GM18511 (cell line): Measurements from ENCODE around the gene ELF5.

Experiments used
- ATAC-seq: cut with Tn5 transposase; IDR thresholded peaks from one replicate; pipeline ENCODE4 v1.9.1; 2021; ENCODE audit warnings: mild to moderate bottlenecking, moderate library complexity; ENCODE audit not compliant: unreplicated experiment

The ELF5 gene

GRCh38 chr11:34493926-34494595, 19.5 kb downstream of the ELF5 start:
- no peak for ATAC-seq

GRCh38 chr11:34493468-34493867, 20.1 kb downstream of the ELF5 start:
- no peak for ATAC-seq

DNA sequence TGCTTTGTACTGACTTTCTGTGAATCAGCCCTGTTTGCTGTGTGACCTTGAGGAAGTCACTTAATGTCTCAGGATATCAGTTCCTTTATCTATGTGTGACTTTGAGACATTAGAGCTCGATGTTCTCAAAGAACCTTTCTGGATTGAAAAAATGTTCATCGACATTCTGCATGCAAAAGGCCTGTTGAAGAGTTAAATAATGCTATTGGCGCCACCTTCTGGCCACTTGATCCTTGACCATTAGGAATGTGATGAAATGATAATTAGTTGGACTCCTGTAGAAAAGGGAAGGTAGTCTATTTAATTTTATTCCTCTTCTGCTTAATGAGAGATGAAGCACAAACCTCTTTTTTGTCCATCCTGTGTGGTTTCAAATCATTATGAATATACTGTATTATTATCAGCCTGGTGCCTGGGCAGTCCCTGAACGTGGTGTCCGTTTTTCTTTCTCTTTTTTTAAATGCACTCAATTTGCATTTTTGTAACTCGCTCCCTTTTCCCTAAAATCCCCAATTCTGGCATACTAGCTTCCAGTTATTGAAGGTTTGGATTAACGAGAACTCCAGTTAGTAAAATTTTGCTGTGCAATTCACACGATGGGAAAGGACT, 20.7 kb downstream of the ELF5 start:
- ATAC-seq: no peak

- ATAC-seq: no peak
Observed at GRCh38 chr11:34490304-34490703, 23.3 kb downstream of the ELF5 start.

GRCh38 chr11:34488855-34489557, 24.6 kb downstream of the ELF5 start:
- no peak for ATAC-seq

GRCh38 chr11:34487430-34487829, 26.2 kb downstream of the ELF5 start:
- ATAC-seq: no peak

DNA sequence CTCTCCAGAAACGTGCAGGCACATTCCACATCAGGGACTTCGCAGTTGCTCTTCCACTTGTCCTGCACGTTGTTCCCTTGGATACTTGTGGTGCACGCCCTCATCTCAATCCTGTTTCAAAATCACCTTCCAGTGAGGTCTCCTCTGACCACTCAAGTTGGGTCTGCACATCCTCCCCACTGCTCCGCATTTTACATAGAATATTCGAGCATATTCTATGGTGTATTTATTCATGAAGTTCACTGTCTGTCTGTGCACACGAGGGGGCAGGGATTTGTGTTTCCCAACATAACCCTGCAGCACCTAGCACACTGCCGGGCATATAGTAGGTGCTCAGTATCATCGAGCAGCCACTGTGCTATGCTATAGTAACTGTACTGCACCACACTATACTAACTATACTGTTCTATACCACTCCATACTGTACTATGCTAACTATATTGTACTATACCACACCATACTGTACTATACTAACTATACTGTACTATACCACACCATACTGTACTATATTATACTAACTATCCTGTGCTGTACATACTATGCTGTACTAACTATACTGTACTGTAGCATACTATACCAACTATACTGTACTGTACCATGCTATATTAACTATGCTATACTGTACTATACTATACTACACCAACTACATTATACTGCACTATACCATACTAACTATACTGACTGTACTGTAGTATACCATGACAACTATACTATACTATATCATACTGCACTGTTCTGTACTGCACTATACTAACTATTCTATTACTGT, 30.3 kb downstream of the ELF5 start:
- ATAC-seq: no peak

DNA sequence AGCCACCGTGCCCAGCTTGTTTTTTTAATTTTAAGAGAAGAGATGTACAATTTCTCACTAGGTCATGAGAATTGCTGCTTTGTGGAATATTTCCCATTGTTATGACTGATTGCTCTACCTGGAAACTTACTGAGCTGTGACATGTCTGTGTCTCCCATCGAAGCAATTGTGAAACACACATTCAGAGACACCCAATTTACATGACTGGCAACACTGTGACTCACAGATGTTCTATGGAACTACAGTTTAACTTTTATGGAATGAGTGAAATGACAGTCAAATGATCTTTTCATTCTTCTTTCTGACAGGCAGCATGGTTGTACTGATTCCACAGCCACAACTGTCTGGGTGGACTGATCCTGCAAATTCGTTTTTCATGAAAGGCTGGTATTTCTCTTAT, 32.3 kb downstream of the ELF5 start:
- no peak for ATAC-seq

DNA sequence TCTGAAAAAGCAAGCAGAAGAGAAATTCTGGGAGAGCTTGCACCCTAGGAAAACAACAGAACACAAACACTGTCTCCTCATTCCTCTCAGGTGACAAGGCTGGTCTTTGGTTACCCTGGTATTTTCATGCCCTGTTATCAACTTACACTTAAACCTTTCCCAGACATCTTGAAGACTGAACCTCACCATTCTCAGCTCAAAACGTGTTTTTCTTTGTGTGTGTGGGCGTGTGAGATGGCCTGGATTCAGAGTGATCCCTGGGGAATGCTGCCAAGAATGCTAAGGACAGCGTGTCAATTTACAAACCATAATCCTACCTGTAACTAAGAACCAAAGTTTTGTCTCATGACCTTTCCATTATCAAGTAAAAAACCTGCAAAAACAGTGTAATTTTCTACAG, 33.3 kb downstream of the ELF5 start:
- ATAC-seq: no peak

DNA sequence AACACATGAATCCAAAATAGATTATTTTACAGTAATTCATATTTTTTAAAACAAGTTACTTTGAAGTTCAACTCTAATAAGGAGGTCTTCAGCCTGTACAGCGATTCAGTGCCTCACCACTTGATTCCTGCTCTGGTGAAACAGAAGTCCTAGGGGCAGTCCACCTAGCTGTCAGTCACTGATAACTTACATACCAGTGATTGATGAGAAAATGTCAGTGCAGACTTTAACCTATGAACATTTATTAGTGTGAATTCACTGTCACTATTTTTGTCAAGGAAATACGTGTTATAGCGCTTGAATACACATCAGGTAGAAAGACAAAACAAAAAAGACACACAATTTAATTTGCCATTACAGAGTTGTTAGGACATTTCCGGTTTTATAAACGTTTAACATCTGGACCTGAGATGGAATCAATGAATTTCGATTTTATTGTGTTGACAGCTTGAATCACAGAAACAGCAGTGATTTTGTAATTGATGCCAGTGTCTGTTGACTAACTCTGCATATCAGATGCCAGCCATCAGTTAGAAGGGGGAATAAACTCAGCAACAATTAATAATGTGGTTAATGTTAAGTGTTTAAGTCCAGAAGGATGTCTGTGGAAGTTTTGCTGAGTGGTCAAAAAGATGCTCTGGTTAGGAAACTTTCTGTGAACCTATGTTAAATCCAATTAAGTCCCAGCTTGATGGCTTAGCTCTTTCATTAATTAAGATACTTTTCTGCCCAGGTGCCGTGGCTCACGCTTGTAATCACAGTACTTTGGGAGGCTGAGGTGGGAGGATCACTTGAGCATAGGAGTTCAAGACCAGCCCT, 34.5 kb downstream of the ELF5 start:
- ATAC-seq: no peak

GRCh38 chr11:34476849-34477248, 36.7 kb downstream of the ELF5 start:
- no peak for ATAC-seq

GRCh38 chr11:34475656-34476055, 37.9 kb downstream of the ELF5 start:
- ATAC-seq: no peak

- ATAC-seq: no peak
Observed at GRCh38 chr11:34473603-34474169, 39.9 kb downstream of the ELF5 start.

GRCh38 chr11:34468209-34468841, 45.3 kb downstream of the ELF5 start:
- no peak for ATAC-seq

DNA sequence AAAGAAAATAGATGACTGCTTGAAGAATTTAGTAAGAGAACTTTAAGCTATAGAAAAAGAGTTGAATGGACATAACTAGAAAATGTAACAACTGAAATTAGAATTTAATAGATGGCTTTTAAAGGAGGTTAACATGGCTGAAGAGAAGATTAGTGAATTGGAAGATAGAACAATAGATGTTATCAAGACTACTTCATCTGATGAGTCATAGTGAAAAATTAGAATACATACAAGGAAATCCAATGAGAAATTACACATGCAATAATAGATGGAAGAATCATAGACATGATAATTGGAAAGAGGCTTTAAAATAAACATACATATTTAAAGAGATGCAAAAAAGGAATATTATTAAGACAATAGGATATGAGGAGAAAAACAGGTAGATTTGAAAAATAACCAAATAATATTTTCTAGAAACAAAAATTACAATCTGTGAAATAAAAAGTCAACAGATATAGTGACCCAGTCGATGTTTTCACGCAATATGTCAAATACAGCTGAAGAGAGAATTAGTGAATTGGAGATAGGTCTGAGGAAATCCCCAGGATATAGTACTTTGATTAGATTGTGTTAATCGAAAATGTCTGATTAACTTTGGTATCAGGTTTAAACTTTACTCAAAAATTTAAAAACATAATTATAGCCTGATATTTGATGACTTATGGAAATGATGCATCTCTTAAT, 46.6 kb downstream of the ELF5 start:
- no peak for ATAC-seq

GRCh38 chr11:34464591-34465051, 49.0 kb downstream of the ELF5 start:
- ATAC-seq: no peak

DNA sequence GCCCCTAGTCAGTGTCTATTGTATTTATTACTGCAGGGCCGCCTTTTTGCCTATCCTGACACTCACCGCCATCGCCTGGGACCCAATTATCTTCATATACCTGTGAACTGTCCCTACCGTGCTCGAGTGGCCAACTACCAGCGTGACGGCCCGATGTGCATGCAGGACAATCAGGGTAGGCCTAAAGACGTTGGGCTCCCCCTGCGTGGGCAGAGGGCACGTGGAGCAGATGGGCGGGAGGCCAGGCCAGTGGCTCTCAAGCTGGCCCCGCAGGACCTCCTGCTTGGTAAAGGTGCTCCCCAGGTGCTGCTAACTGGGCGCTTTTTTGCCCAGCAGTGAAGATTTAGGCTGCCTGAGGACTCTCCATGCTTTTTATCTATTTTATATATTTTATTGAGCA, 52.4 kb downstream of the ELF5 start:
- no peak for ATAC-seq

- no peak for ATAC-seq
Observed at GRCh38 chr11:34460278-34460677, 53.3 kb downstream of the ELF5 start.

DNA sequence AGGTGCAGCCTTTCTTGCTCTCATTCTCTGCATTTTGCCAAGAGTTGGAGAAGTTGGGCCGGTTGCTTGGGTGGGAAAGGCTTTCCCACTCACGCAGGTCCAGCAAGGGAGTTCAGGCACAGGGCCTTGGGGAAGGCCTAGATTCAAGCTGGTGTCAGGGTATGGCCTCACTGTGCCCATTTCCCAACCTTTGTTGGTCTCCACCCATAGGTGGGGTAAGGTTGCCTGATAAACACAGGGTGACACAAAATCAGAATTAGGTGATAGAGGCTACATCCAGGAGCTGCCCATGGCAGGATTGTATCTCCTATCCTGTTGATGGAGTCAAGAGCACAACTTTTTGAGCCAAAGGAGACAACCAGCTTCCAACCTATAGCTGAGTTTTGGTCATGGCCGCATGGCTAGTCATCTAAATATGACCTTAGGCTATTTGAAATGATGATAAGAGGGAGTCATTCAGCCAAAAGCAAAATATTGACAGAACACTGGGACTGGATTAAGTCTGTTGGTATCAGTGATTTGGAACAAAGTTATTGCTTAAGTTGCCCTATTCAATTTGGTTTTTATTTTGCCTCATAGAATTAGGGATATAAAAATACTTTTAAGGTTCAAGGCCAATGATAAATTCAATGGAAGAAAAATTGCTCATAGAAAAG, 54.0 kb downstream of the ELF5 start:
- no peak for ATAC-seq
